K562 (cell line): ENCODE measurements around the gene TSTD2. TPM values are rescaled to one million over a fixed set of nuclear protein-coding genes. Genes with fewer than 3 reads are reported as not detected.

Source experiments
- ATAC-seq: fragments of 200-7000 bp; cut with Tn5 transposase; 3 replicates; pipeline ENCODE4 v1.9.1; 2020; ENCODE audit warnings: moderate library complexity
- BruUV-seq: library from RNA; stranded (reverse); fragments of 400-500 nt; replicated peaks from 2 replicates; lab custom pipeline; 2021; lab: Mats Ljungman, UMichigan
- CTCF ChIA-PET: fragments of 300-600 bp; formaldehyde crosslinking; extraction: SDS; loops from one replicate; lab custom pipeline; 2021; ENCODE audit warnings: low intra/inter-chr PET ratio; lab: Yijun Ruan, JAX
- POLR2A ChIA-PET: fragments of 300-600, 350-650 bp; sonication (Branson Sonifier 250); formaldehyde crosslinking; extraction: SDS; loops from one replicate; lab custom pipeline; 2021; ENCODE audit warnings: antibody characterized with exemption, inconsistent platforms; lab: Yijun Ruan, JAX
- DNase-seq, 4 experiments: peaks; one replicate each; pipeline versions ENCODE4 v3.0.0 to v3.0.0-alpha.2; 2011 to 2018; ENCODE audit warnings: low spot score in 3 of 4, mixed read lengths in 3 of 4; ENCODE audit errors: extremely low read depth in 1 of 4
- FAIRE-seq: peaks from 2 replicates; lab custom pipeline; 2011; peaks lifted over from hg19 to GRCh38; lab: Jason Lieb, UNC
- H2AFZ ChIP-seq: 2 replicates; pipeline ENCODE4 v1.6.0; 2011; ENCODE audit warnings: low read depth, low read length, control low read depth, inconsistent platforms
- H3K27ac ChIP-seq: fragments of 200-600 bp; 3 replicates; pipeline ENCODE4 v1.8.0; 2011; ENCODE audit warnings: low read depth, mild to moderate bottlenecking, control low read depth, inconsistent platforms, low read length, moderate library complexity, mixed read lengths; ENCODE audit errors: extremely low read depth
- H3K27me3 ChIP-seq, 2 experiments: fragments of 300-600 bp in 1 of 2; 2 replicates in 1 of 2; 3 replicates in 1 of 2; pipeline versions ENCODE4 v1.6.0 to v1.8.0; 2011; ENCODE audit warnings: inconsistent platforms in 2 of 2, low read length in 2 of 2, mild to moderate bottlenecking in 1 of 2, mixed read lengths in 1 of 2, moderate library complexity in 1 of 2; ENCODE audit not compliant: control insufficient read depth in 2 of 2, insufficient read depth in 2 of 2
- H3K36me3 ChIP-seq: fragments of 300-600 bp; 3 replicates; pipeline ENCODE4 v1.8.0; 2011; ENCODE audit warnings: mild to moderate bottlenecking, low read length, inconsistent platforms; ENCODE audit not compliant: control insufficient read depth, insufficient read depth
- H3K4me1 ChIP-seq, 2 experiments: fragments of 200-600 bp in 1 of 2; replicated peaks in 1 of 2; 2 replicates in 1 of 2; 3 replicates in 1 of 2; pipeline versions ENCODE4 v1.5.1 to v1.8.0; 2011; ENCODE audit warnings: inconsistent platforms in 2 of 2, low read length in 2 of 2, mild to moderate bottlenecking in 1 of 2, mixed read lengths in 1 of 2, moderate library complexity in 1 of 2; ENCODE audit not compliant: control insufficient read depth in 2 of 2, insufficient read depth in 2 of 2
- H3K4me2 ChIP-seq: 2 replicates; pipeline ENCODE4 v1.6.1; 2011; ENCODE audit warnings: low read length, control low read depth, inconsistent platforms, mixed read lengths; ENCODE audit not compliant: insufficient read depth
- H3K4me3 ChIP-seq: fragments of 200-600 bp; sonication (generic), shearing (Covaris generic); 2 replicates; pipeline ENCODE4 v1.5.1; 2016; ENCODE audit warnings: control low read depth, inconsistent platforms
- H3K79me2 ChIP-seq: fragments of 200-600 bp; 3 replicates; pipeline ENCODE4 v1.8.0; 2011; ENCODE audit warnings: low read length, inconsistent platforms; ENCODE audit not compliant: control insufficient read depth, insufficient read depth
- H3K9ac ChIP-seq, 2 experiments: 2 replicates each; pipeline versions ENCODE4 v1.6.0 to v1.6.1; 2011; ENCODE audit warnings: low read depth in 2 of 2, low read length in 2 of 2, control low read depth in 1 of 2, inconsistent platforms in 1 of 2, mild to moderate bottlenecking in 1 of 2, mixed read lengths in 1 of 2; ENCODE audit not compliant: insufficient read depth in 1 of 2
- H3K9me1 ChIP-seq: one replicate; pipeline ENCODE4 v1.6.0; 2011; ENCODE audit warnings: inconsistent platforms, mild to moderate bottlenecking, low read length, moderate library complexity; ENCODE audit not compliant: control insufficient read depth, insufficient read depth
- H3K9me3 ChIP-seq: replicated peaks from 2 replicates; pipeline ENCODE4 v1.5.1; 2011; ENCODE audit warnings: low read depth, low read length, inconsistent platforms; ENCODE audit not compliant: control insufficient read depth, insufficient read depth
- H4K20me1 ChIP-seq: replicated peaks from 2 replicates; pipeline ENCODE4 v1.6.1; 2011; ENCODE audit warnings: low read length, inconsistent platforms, mixed read lengths; ENCODE audit not compliant: control insufficient read depth, insufficient read depth
- ARID3B ChIP-seq: fragments of 250-450 bp; sonication (Bioruptor Pico); IDR thresholded peaks from 2 replicates; pipeline ENCODE4 v1.4.0; 2020; ENCODE audit warnings: borderline replicate concordance
- CTBP1 ChIP-seq: fragments of 450-650 bp; IDR thresholded peaks from 2 replicates; pipeline ENCODE4 v1.6.1; 2016; ENCODE audit warnings: borderline replicate concordance
- E2F6 ChIP-seq, 2 experiments: IDR thresholded peaks; 2 replicates each; pipeline ENCODE4 v1.6.1; 2011; ENCODE audit warnings: borderline replicate concordance in 1 of 2, control low read depth in 1 of 2, low read depth in 1 of 2, low read length in 1 of 2, mild to moderate bottlenecking in 1 of 2, mixed read lengths in 1 of 2, moderate library complexity in 1 of 2; ENCODE audit not compliant: insufficient read depth in 1 of 2, insufficient read length in 1 of 2, poor library complexity in 1 of 2, severe bottlenecking in 1 of 2; ENCODE audit errors: extremely low read depth in 1 of 2
- ETS1 ChIP-seq: conservative IDR thresholded peaks from 2 replicates; pipeline ENCODE4 v1.6.1; 2011; ENCODE audit warnings: low read depth, mild to moderate bottlenecking, low read length; ENCODE audit not compliant: control insufficient read depth
- HDAC1 ChIP-seq, 2 experiments: fragments of 450-650 bp; IDR thresholded peaks; 2 replicates each; pipeline ENCODE4 v1.6.1; 2016 to 2017; ENCODE audit warnings: inconsistent platforms in 1 of 2, mild to moderate bottlenecking in 1 of 2, moderate library complexity in 1 of 2
- MTA3 ChIP-seq: fragments of 450-650 bp; formaldehyde crosslinking; IDR thresholded peaks from 2 replicates; pipeline ENCODE4 v1.6.1; 2017; ENCODE audit warnings: mild to moderate bottlenecking, borderline replicate concordance
- NFXL1 ChIP-seq: fragments of 450-650 bp; formaldehyde crosslinking; IDR thresholded peaks from 2 replicates; pipeline ENCODE4 v1.4.0; 2021; ENCODE audit warnings: mild to moderate bottlenecking
- PHF8 ChIP-seq: fragments of 200-600 bp; sonication (generic); IDR thresholded peaks from 2 replicates; pipeline ENCODE4 v1.6.1; 2012; ENCODE audit warnings: mixed run types, mild to moderate bottlenecking, inconsistent platforms, low read length, moderate library complexity, borderline replicate concordance
- SAP30 ChIP-seq: fragments of 200-600 bp; sonication (generic); IDR thresholded peaks from 2 replicates; pipeline ENCODE4 v1.6.1; 2012; ENCODE audit warnings: borderline replicate concordance, low read depth, mild to moderate bottlenecking, moderate library complexity, low read length, control low read depth, inconsistent platforms; ENCODE audit not compliant: insufficient read depth, poor library complexity, severe bottlenecking
- THAP12 ChIP-seq: fragments of 250-450 bp; sonication (Bioruptor Pico); IDR thresholded peaks from 2 replicates; pipeline ENCODE4 v1.9.0; 2021; ENCODE audit warnings: mild to moderate bottlenecking, inconsistent platforms
- ZFP36 ChIP-seq: fragments of 150-350 bp; IDR thresholded peaks from 2 replicates; pipeline ENCODE4 v1.6.1; 2018; ENCODE audit warnings: low read length, low read depth; ENCODE audit not compliant: partially characterized antibody
- WGBS: fragments of 100-300 bp; shearing (Covaris generic); methylation state at CpG from one replicate; pipeline ENCODE4 v1.1.6; 2016; ENCODE audit warnings: low coverage, mixed read lengths; ENCODE audit not compliant: insufficient coverage; ENCODE audit errors: missing lambda C conversion rate; 5-methylcytosine and 5-hydroxymethylcytosine counted together
- in situ Hi-C: fragments of 300-500 bp; cut with MboI; formaldehyde crosslinking; loops from 4 replicates; pipeline ENCODE4 v1.15.0; 2018; ENCODE audit warnings: inconsistent platforms, mixed read lengths
- intact Hi-C: fragments of 100-400 bp; cut with micrococcal nuclease; formaldehyde crosslinking; loops from 2 replicates; pipeline ENCODE4 v1.14.2; 2022
- polyA plus RNA-seq, 8 experiments: library from polyadenylated mRNA; depleted of rRNA in 4 of 8; stranded (reverse) in 5 of 8; unstranded in 3 of 8; fragments of >200 nt; fragmentation: Nextera tagmentation in 2 of 8; fragmentation: Illumina TruSeq in 1 of 8; extraction: Ambion mirVana in 2 of 8; extraction: Trizol in 1 of 8; gene quantifications; 2 replicates each; pipeline versions ENCODE4 v1.2.1 to v1.2.3, GENCODE V29; 2011 to 2014; ENCODE audit warnings: inconsistent platforms in 1 of 8, missing spikeins in 1 of 8
- total RNA-seq, 7 experiments: library from RNA; depleted of rRNA in 6 of 7; stranded (reverse); fragments of >200 nt in 6 of 7; fragmentation: Illumina TruSeq in 2 of 7; extraction: Trizol in 2 of 7; gene quantifications; 2 replicates each; pipeline versions ENCODE4 v1.2.1 to v1.2.3, GENCODE V29; 2011 to 2021; ENCODE audit warnings: low replicate concordance in 1 of 7

TSTD2 gene
- total and polyA plus RNA-seq, 9 of the 15 experiments (the other 6 are each of a cell fraction or from before 2014, with no cell fraction given) = 10.1 to 36.7 (median 19.0) TPM

- Histone ChIP-seq H3K79me2 (peaks cover 91% of the 10 kb centered on the region), H3K4me2 (peak overlapping the region; percentile 91), H3K4me3 (peak overlapping the region; percentile 76), H3K9me1 (peaks cover 1% of the 10 kb centered on the region), H3K9me3 (no peaks in the 10 kb centered on the region), H3K9ac (peak overlapping the region; percentile 95 to 99), H3K4me1 (peaks cover 4 to 24% of the 10 kb centered on the region in 2 experiments; a peak in 3 of 5 replicates), H2AFZ (peak overlapping the region; percentile 64; the same call in 1 of the 2 replicates), H3K27me3 (no peaks in the 10 kb centered on the region), H3K27ac (peak overlapping the region; percentile 98), H3K36me3 (peaks cover 29% of the 10 kb centered on the region), H4K20me1 (peaks cover 8% of the 10 kb centered on the region)
- ATAC-seq = peak; percentile 5
- POLR2A ChIA-PET = interaction anchor here (0.6 to 2.7 kb wide), 19 partner anchors 9 to 247 kb away, joined by 3 to 18 read pairs (median 5); no protein-coding TSS in a partner anchor
- no TSS peak for BruUV-seq
- intact Hi-C loops (no loop called here), in situ Hi-C loops (no loop called here)
- CTCF ChIA-PET = no interaction called here
- FAIRE-seq = no peak
- no peak for DNase-seq
- WGBS = 0% methylated on average over 22 of the region's 43 CpGs
- TF ChIP-seq HDAC1 (IDR thresholded peaks at IDR 0.05) (peak in 1 of 2 experiments; percentile 87; a peak in 2 of 4 replicates), ARID3B (CRISPR knock-in tag) (0 out of 2 replicates have a peak, but pooled peaks have one; percentile 2), CTBP1 (0 out of 2 replicates have a peak, but pooled peaks have one; percentile 24), E2F6 (IDR thresholded peaks at IDR 0.05; ENCODE audit: borderline replicate concordance in 1 of 2, extremely low read depth in 1 of 2, insufficient read depth in 1 of 2, insufficient read length in 1 of 2, low read depth in 1 of 2, low read length in 1 of 2, poor library complexity in 1 of 2, severe bottlenecking in 1 of 2) (no peak), NFXL1 (no peak), THAP12 (CRISPR knock-in tag) (0 out of 2 replicates have a peak, but pooled peaks have one; percentile 6), SAP30 (peak; percentile 78), ZFP36 (peak; percentile 11), PHF8 (peak; percentile 72; the same call in 1 of the 2 replicates), ETS1 (peak; percentile 32; the same call in 1 of the 2 replicates), MTA3 (0 out of 2 replicates have a peak, but pooled peaks have one; percentile 4)
These were observed 807 bp upstream of the TSTD2 start for GRCh38 chr9:97633859-97634490.
